HepG2 (cell line): ENCODE results near the gene P2RX6. TPM values are rescaled to one million over a fixed set of nuclear protein-coding genes. Genes with fewer than 3 reads are reported as not detected.

Experiments used
- ADNP ChIP-seq: sonication (generic); formaldehyde crosslinking; IDR thresholded peaks from 2 replicates; pipeline ENCODE4 v1.4.0; 2020; ENCODE audit warnings: missing genetic modification reagents
- ARHGAP35 ChIP-seq: sonication (generic); formaldehyde crosslinking; IDR thresholded peaks from 2 replicates; pipeline ENCODE4 v1.9.0; 2022; ENCODE audit warnings: mild to moderate bottlenecking, inconsistent platforms, moderate library complexity, missing genetic modification reagents, borderline replicate concordance
- CHD4 ChIP-seq: fragments of 200-600 bp; sonication (generic); IDR thresholded peaks from 2 replicates; pipeline ENCODE4 v1.7.0; 2017; ENCODE audit warnings: mild to moderate bottlenecking, low read length, borderline replicate concordance
- ETS1 ChIP-seq: sonication (generic); formaldehyde crosslinking; IDR thresholded peaks from 2 replicates; pipeline ENCODE4 v1.4.0; 2020; ENCODE audit warnings: missing genetic modification reagents
- FOXA3 ChIP-seq: IDR thresholded peaks from 2 replicates; pipeline ENCODE4 v1.6.1; 2016; ENCODE audit warnings: missing genetic modification reagents, missing compliant biosample characterization
- JUN ChIP-seq: sonication (generic); formaldehyde crosslinking; IDR thresholded peaks from 2 replicates; pipeline ENCODE4 v1.4.0; 2020; ENCODE audit warnings: mild to moderate bottlenecking, missing genetic modification reagents
- NKX3-1 ChIP-seq: sonication (generic); formaldehyde crosslinking; IDR thresholded peaks from 2 replicates; pipeline ENCODE4 v1.5.0; 2020; ENCODE audit warnings: missing genetic modification reagents
- PHF5A ChIP-seq: IDR thresholded peaks from one replicate; pipeline ENCODE4 v1.6.1; 2018; ENCODE audit warnings: low read depth, missing genetic modification reagents; ENCODE audit not compliant: unreplicated experiment
- PPARG ChIP-seq: conservative IDR thresholded peaks from 2 replicates; pipeline ENCODE4 v1.6.1; 2016; ENCODE audit warnings: missing biosample characterization, missing genetic modification reagents
- RBAK ChIP-seq: sonication (generic); formaldehyde crosslinking; IDR thresholded peaks from 2 replicates; pipeline ENCODE4 v1.5.1; 2020; ENCODE audit warnings: mild to moderate bottlenecking, missing genetic modification reagents
- SALL2 ChIP-seq: sonication (generic); formaldehyde crosslinking; IDR thresholded peaks from 2 replicates; pipeline ENCODE4 v1.8.1; 2023; ENCODE audit warnings: mild to moderate bottlenecking, missing genetic modification reagents, inconsistent platforms
- SAP130 ChIP-seq: IDR thresholded peaks from 2 replicates; pipeline ENCODE4 v1.6.1; 2016; ENCODE audit warnings: low read depth
- SIN3B ChIP-seq: fragments of 150-350 bp; IDR thresholded peaks from 2 replicates; pipeline ENCODE4 v1.6.1; 2014; ENCODE audit warnings: low read length
- SMAD9 ChIP-seq: sonication (generic); formaldehyde crosslinking; IDR thresholded peaks from 2 replicates; pipeline ENCODE4 v1.5.1; 2020; ENCODE audit warnings: mild to moderate bottlenecking, missing genetic modification reagents
- TAF1 ChIP-seq: sonication (generic); formaldehyde crosslinking; IDR thresholded peaks from 2 replicates; pipeline ENCODE4 v1.4.0; 2020; ENCODE audit warnings: missing genetic modification reagents
- TOE1 ChIP-seq: sonication (generic); formaldehyde crosslinking; IDR thresholded peaks from 2 replicates; pipeline ENCODE4 v1.4.0; 2020; ENCODE audit warnings: mild to moderate bottlenecking, missing genetic modification reagents
- ZBTB43 ChIP-seq: sonication (generic); formaldehyde crosslinking; conservative IDR thresholded peaks from 2 replicates; pipeline ENCODE4 v1.4.0; 2020; ENCODE audit warnings: missing genetic modification reagents
- ZFAT ChIP-seq: sonication (generic); formaldehyde crosslinking; conservative IDR thresholded peaks from 2 replicates; pipeline ENCODE4 v1.8.1; 2023; ENCODE audit warnings: missing genetic modification reagents, inconsistent platforms
- ZFYVE20 ChIP-seq: sonication (generic); formaldehyde crosslinking; IDR thresholded peaks from 2 replicates; pipeline ENCODE4 v1.8.0; 2023; ENCODE audit warnings: low read depth, mild to moderate bottlenecking, moderate library complexity, missing genetic modification reagents, borderline replicate concordance
- ZNF441 ChIP-seq: sonication (generic); formaldehyde crosslinking; IDR thresholded peaks from 2 replicates; pipeline ENCODE4 v1.7.0; 2021; ENCODE audit warnings: missing genetic modification reagents, borderline replicate concordance
- ZNF577 ChIP-seq: sonication (generic); formaldehyde crosslinking; IDR thresholded peaks from 2 replicates; pipeline ENCODE4 v1.4.0; 2020; ENCODE audit warnings: mild to moderate bottlenecking, low read depth, missing genetic modification reagents, borderline replicate concordance
- ZNF724P ChIP-seq: sonication (generic); formaldehyde crosslinking; IDR thresholded peaks from 2 replicates; pipeline ENCODE4 v1.8.0; 2022; ENCODE audit warnings: missing genetic modification reagents, borderline replicate concordance
- polyA plus RNA-seq, 8 experiments: library from polyadenylated mRNA; depleted of rRNA in 3 of 8; stranded (reverse) in 7 of 8; unstranded in 1 of 8; fragments of >200 nt; fragmentation: Illumina TruSeq in 4 of 8; extraction: Trizol in 4 of 8; gene quantifications; 2 replicates each; pipeline versions ENCODE4 v1.2.1 to v1.2.3, GENCODE V29; 2011 to 2016; ENCODE audit warnings: low read depth in 4 of 8, missing spikeins in 1 of 8, mixed read lengths in 1 of 8; ENCODE audit not compliant: insufficient read depth in 1 of 8
- total RNA-seq, 5 experiments: library from RNA; depleted of rRNA; stranded (reverse); fragments of >200 nt; fragmentation: Illumina TruSeq; extraction: Trizol; gene quantifications; 2 replicates each; pipeline ENCODE4 v1.2.3, GENCODE V29; 2016; ENCODE audit warnings: low read depth in 1 of 5
- TF ChIP-seq, protein P1 (sequence below): sonication (generic); formaldehyde crosslinking; IDR thresholded peaks from 2 replicates; pipeline ENCODE4 v1.9.0; 2021; ENCODE audit warnings: missing genetic modification reagents, borderline replicate concordance
- TF ChIP-seq, protein P2 (sequence below): sonication (generic); formaldehyde crosslinking; IDR thresholded peaks from 2 replicates; pipeline ENCODE4 v1.4.0; 2020; ENCODE audit warnings: missing genetic modification reagents, mild to moderate bottlenecking, borderline replicate concordance

P2RX6 gene
- total and polyA plus RNA-seq, 2 of the 13 experiments (the other 11 are each of a cell fraction or from before 2014, with no cell fraction given) = 0.04 to 0.12 TPM

DNA sequence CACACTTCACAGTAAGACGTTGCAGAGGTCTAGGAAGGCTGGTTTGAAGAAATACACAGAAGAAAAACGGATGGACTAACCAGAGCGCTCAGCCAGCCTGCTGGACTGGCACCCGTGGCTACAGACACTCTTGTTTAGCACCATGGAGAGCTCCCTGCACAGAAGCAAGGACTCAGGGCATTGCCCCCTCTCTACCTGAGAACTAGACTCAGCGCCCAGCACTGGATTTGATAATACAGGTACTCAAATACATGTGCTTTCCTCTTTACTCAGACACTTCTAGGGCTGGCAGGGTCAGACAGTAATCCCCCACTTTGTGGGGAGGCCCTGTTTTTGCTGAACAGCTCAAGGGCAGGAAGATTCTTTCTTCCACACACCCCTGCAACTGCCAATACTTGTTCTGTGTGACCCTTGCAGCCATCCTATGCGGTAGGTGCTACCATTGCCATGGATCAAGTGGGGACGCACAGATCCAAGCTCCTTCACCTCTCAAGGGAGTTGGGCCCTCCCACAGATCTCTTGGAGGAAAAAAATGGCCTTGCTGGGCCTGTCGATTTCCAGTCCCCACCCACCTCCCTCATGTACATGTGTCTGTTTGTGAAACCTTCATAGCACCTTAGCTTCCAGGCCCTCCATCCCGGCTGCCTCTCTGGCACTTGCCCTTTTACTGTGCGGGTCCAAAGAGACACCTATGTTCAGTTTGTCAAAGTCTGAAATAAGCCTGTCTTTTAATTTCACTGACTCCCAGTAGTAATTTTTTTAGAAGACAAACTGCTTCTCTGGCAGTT lies 5.1 kb upstream of the P2RX6 start (continued):
- TF ChIP-seq TAF1 (no peak), FOXA3 (CRISPR knock-in tag) (peak; percentile 58; the same call in 1 of the 2 replicates), ZBTB43 (peak; percentile 77; the same call in 1 of the 2 replicates), CHD4 (no peak), NKX3-1 (CRISPR knock-in tag) (peak; percentile 87; the same call in 1 of the 2 replicates), SMAD9 (CRISPR knock-in tag) (no peak), ZFAT (CRISPR knock-in tag) (0 out of 2 replicates have a peak, but pooled peaks have one; percentile 39), PPARG (peak; percentile 59; the same call in 1 of the 2 replicates), JUN (CRISPR knock-in tag) (no peak), SALL2 (CRISPR knock-in tag) (peak; percentile 75), ZNF441 (CRISPR knock-in tag) (peak; percentile 53; the same call in 1 of the 2 replicates), SAP130 (CRISPR knock-in tag) (peak; percentile 86), TOE1 (CRISPR knock-in tag) (peak; percentile 82; the same call in 1 of the 2 replicates), ZNF724P (peak; percentile 65; the same call in 1 of the 2 replicates), SIN3B (no peak), ADNP (CRISPR knock-in tag) (no peak), ZNF577 (no peak), RBAK (no peak), ARHGAP35 (no peak), ETS1 (CRISPR knock-in tag) (no peak), PHF5A (CRISPR knock-in tag) (peak; percentile 35), ZFYVE20 (0 out of 2 replicates have a peak, but pooled peaks have one; percentile 49)
- TF ChIP-seq, protein P1, sequence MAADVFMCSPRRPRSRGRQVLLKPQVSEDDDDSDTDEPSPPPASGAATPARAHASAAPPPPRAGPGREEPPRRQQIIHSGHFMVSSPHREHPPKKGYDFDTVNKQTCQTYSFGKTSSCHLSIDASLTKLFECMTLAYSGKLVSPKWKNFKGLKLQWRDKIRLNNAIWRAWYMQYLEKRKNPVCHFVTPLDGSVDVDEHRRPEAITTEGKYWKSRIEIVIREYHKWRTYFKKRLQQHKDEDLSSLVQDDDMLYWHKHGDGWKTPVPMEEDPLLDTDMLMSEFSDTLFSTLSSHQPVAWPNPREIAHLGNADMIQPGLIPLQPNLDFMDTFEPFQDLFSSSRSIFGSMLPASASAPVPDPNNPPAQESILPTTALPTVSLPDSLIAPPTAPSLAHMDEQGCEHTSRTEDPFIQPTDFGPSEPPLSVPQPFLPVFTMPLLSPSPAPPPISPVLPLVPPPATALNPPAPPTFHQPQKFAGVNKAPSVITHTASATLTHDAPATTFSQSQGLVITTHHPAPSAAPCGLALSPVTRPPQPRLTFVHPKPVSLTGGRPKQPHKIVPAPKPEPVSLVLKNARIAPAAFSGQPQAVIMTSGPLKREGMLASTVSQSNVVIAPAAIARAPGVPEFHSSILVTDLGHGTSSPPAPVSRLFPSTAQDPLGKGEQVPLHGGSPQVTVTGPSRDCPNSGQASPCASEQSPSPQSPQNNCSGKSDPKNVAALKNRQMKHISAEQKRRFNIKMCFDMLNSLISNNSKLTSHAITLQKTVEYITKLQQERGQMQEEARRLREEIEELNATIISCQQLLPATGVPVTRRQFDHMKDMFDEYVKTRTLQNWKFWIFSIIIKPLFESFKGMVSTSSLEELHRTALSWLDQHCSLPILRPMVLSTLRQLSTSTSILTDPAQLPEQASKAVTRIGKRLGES = no peak
- TF ChIP-seq, protein P2, sequence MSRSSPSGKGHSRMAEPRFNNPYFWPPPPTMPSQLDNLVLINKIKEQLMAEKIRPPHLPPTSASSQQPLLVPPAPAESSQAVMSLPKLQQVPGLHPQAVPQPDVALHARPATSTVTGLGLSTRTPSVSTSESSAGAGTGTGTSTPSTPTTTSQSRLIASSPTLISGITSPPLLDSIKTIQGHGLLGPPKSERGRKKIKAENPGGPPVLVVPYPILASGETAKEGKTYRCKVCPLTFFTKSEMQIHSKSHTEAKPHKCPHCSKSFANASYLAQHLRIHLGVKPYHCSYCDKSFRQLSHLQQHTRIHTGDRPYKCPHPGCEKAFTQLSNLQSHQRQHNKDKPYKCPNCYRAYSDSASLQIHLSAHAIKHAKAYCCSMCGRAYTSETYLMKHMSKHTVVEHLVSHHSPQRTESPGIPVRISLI (CRISPR knock-in tag) = no peak
